ENCODE measurements around the gene DNM1. TPM values are rescaled to one million over a fixed set of nuclear protein-coding genes. Genes with fewer than 3 reads are reported as not detected.

The DNM1 gene
- total and polyA plus RNA-seq, 4 donors: 1.2 to 23.7 (median 6.1) TPM

- no peak overlapping the region for H3K27ac ChIP-seq (ENCODE audit: low read depth in 1 of 2, low read length in 1 of 2)
- no peaks in the 10 kb centered on the region for H3K9me3 ChIP-seq (ENCODE audit: control insufficient read depth in 4 of 4, insufficient read depth in 3 of 4, low read length in 3 of 4)
- no peak overlapping the region for H3K4me3 ChIP-seq
- no peaks in the 10 kb centered on the region for H3K4me1 ChIP-seq (ENCODE audit: control insufficient read depth in 5 of 5, insufficient read depth in 5 of 5, low read length in 5 of 5)
- H3K9ac ChIP-seq (ENCODE audit: insufficient read depth in 1 of 2, low read length in 2 of 2): no peak overlapping the region
- H3K27me3 ChIP-seq (ENCODE audit: control insufficient read depth in 3 of 3, insufficient read depth in 3 of 3, low read length in 2 of 3): no peaks in the 10 kb centered on the region
- DNase-seq: no peak
- 88 to 89% methylated on average over 5 to 6 of the region's 6 CpGs for WGBS, 2 donors
- TF ChIP-seq CTCF (IDR thresholded peaks at IDR 0.05; ENCODE audit: control extremely low read depth, extremely low read depth): no peak
- H3K36me3 ChIP-seq (ENCODE audit: control insufficient read depth in 4 of 4, insufficient read depth in 4 of 4, low read length in 4 of 4): peaks cover 23 to 61% (median 31%) of the 10 kb centered on the region in 4 donors
- ATAC-seq (ENCODE audit: insufficient read depth, low FRiP score): no peak
Observed at GRCh38 chr9:128258326-128258725, 55.1 kb downstream of the DNM1 start.

DNA sequence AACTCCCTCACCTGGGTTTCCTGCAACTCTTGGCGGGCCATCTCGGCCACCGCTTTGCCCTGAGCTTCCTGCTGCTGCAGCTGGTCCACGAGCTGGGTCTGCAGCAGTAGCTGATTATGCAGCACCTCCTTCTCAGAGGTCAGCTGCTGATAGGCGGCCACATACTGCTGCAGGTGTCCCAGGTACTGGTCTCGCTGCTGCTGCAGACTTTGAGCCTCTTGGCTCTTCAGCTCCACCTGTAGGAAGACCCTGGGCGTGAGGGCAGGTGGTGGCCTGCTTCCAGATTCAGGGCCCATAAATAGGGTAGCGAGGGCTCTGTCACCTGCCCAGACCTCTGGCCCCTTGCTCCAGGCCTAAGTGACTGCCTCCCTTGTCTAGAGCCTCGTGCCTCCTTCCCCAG is 56.0 kb downstream of the DNM1 start:
- 89 to 92% methylated on average over 9 of the region's 9 CpGs for WGBS, 2 donors
- Histone ChIP-seq H3K4me1 (ENCODE audit: control insufficient read depth in 5 of 5, insufficient read depth in 5 of 5, low read length in 5 of 5) (no peaks in the 10 kb centered on the region), H3K9ac (ENCODE audit: insufficient read depth in 1 of 2, low read length in 2 of 2) (no peak overlapping the region), H3K36me3 (ENCODE audit: control insufficient read depth in 4 of 4, insufficient read depth in 4 of 4, low read length in 4 of 4) (peaks cover 23 to 61% (median 31%) of the 10 kb centered on the region in 4 donors), H3K9me3 (ENCODE audit: control insufficient read depth in 4 of 4, insufficient read depth in 3 of 4, low read length in 3 of 4) (no peaks in the 10 kb centered on the region), H3K27me3 (ENCODE audit: control insufficient read depth in 3 of 3, insufficient read depth in 3 of 3, low read length in 2 of 3) (no peaks in the 10 kb centered on the region), H3K27ac (ENCODE audit: low read depth in 1 of 2, low read length in 1 of 2) (no peak overlapping the region), H3K4me3 (no peak overlapping the region)
- DNase-seq: no peak
- TF ChIP-seq CTCF (IDR thresholded peaks at IDR 0.05; ENCODE audit: control extremely low read depth, extremely low read depth): no peak
- no peak for ATAC-seq (ENCODE audit: insufficient read depth, low FRiP score)

GRCh38 chr9:128260340-128260739 is 57.2 kb downstream of the DNM1 start:
- H3K36me3 ChIP-seq (ENCODE audit: control insufficient read depth in 4 of 4, insufficient read depth in 4 of 4, low read length in 4 of 4): peaks cover 23 to 61% (median 37%) of the 10 kb centered on the region in 4 donors
- TF ChIP-seq CTCF (IDR thresholded peaks at IDR 0.05; ENCODE audit: control extremely low read depth, extremely low read depth): no peak
- no peak overlapping the region for H3K9ac ChIP-seq (ENCODE audit: insufficient read depth in 1 of 2, low read length in 2 of 2)
- no peak overlapping the region for H3K4me3 ChIP-seq
- DNase-seq (no peak), ATAC-seq (ENCODE audit: insufficient read depth, low FRiP score) (no peak)
- no peaks in the 10 kb centered on the region for H3K4me1 ChIP-seq (ENCODE audit: control insufficient read depth in 5 of 5, insufficient read depth in 5 of 5, low read length in 5 of 5)
- H3K27ac ChIP-seq (ENCODE audit: low read depth in 1 of 2, low read length in 1 of 2): no peak overlapping the region
- H3K27me3 ChIP-seq (ENCODE audit: control insufficient read depth in 3 of 3, insufficient read depth in 3 of 3, low read length in 2 of 3): no peaks in the 10 kb centered on the region
- WGBS, 2 donors: 93 to 95% methylated on average over 17 of the region's 17 CpGs
- no peaks in the 10 kb centered on the region for H3K9me3 ChIP-seq (ENCODE audit: control insufficient read depth in 4 of 4, insufficient read depth in 3 of 4, low read length in 3 of 4)

DNA sequence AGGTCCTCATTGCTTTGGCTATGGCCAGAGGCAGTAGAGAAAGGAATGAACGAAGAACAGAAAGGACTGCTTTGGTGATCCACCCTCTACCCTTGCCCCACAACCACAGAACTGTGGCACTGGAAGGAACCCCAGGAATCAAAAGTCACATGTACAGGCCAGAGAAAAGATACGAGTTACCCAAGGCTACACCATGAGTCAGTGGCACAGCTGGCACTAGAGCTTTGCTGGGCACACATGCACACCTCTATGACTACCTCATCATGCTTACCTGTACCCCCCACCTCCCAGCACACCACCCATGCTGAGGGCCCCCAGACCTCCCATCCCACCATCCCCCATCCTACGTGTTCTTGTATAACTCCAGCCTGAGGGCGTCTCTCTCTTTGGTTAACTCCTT is 59.5 kb downstream of the DNM1 start:
- no peaks in the 10 kb centered on the region for H3K4me1 ChIP-seq (ENCODE audit: control insufficient read depth in 5 of 5, insufficient read depth in 5 of 5, low read length in 5 of 5)
- H3K27me3 ChIP-seq (ENCODE audit: control insufficient read depth in 3 of 3, insufficient read depth in 3 of 3, low read length in 2 of 3): no peaks in the 10 kb centered on the region
- no peaks in the 10 kb centered on the region for H3K9me3 ChIP-seq (ENCODE audit: control insufficient read depth in 4 of 4, insufficient read depth in 3 of 4, low read length in 3 of 4)
- H3K36me3 ChIP-seq (ENCODE audit: control insufficient read depth in 4 of 4, insufficient read depth in 4 of 4, low read length in 4 of 4): peaks cover 26 to 72% (median 36%) of the 10 kb centered on the region in 4 donors
- no peak for DNase-seq
- no peak overlapping the region for H3K27ac ChIP-seq (ENCODE audit: low read depth in 1 of 2, low read length in 1 of 2)
- WGBS, 2 donors: 80 to 83% methylated on average over 4 of the region's 4 CpGs
- TF ChIP-seq CTCF (IDR thresholded peaks at IDR 0.05; ENCODE audit: control extremely low read depth, extremely low read depth): no peak
- no peak for ATAC-seq (ENCODE audit: insufficient read depth, low FRiP score)
- H3K4me3 ChIP-seq: no peak overlapping the region
- no peak overlapping the region for H3K9ac ChIP-seq (ENCODE audit: insufficient read depth in 1 of 2, low read length in 2 of 2)

Data from lung (tissue), 12 donors.